AG04450 (cell line): Measurements from ENCODE around the gene SPTLC3. TPM values are rescaled to one million over a fixed set of nuclear protein-coding genes. Genes with fewer than 3 reads are reported as not detected.

Experiments used
- CTCF ChIA-PET: fragments of 300-600, 350-600 bp; formaldehyde crosslinking; extraction: SDS; loops from one replicate; lab custom pipeline; 2022; ENCODE audit warnings: antibody characterized with exemption, inconsistent platforms; lab: Charles Lee
- POLR2A ChIA-PET: fragments of 350-600 bp; formaldehyde crosslinking; extraction: SDS; loops from one replicate; lab custom pipeline; 2021; ENCODE audit warnings: antibody characterized with exemption, inconsistent platforms; lab: Yijun Ruan, JAX
- DNase-seq: peaks from one replicate; pipeline ENCODE4 v3.0.0-alpha.2; 2011; ENCODE audit warnings: low read depth, low spot score
- H3K27ac ChIP-seq: one replicate; pipeline ENCODE4 v1.5.1; 2012; ENCODE audit warnings: low read depth, low read length, control low read depth
- H3K27me3 ChIP-seq: one replicate; pipeline ENCODE4 v1.6.0; 2012; ENCODE audit warnings: low read length; ENCODE audit not compliant: control insufficient read depth, insufficient read depth
- H3K4me3 ChIP-seq: 2 replicates; pipeline ENCODE4 v1.5.1; 2011; ENCODE audit warnings: mild to moderate bottlenecking, low read depth, low read length, control low read depth
- H3K9me3 ChIP-seq: 2 replicates; pipeline ENCODE4 v1.5.1; 2012; ENCODE audit warnings: low read length; ENCODE audit not compliant: control insufficient read depth, insufficient read depth
- CTCF ChIP-seq: IDR thresholded peaks from 2 replicates; pipeline ENCODE4 v1.5.1; 2011; ENCODE audit warnings: low read depth, low read length, control low read depth, inconsistent platforms
- polyA plus RNA-seq: library from polyadenylated mRNA; depleted of rRNA; stranded (reverse); fragments of >200 nt; gene quantifications from 2 replicates; pipeline ENCODE4 v1.2.3, GENCODE V29; 2011

Gene SPTLC3
- polyA plus RNA-seq, 1 experiment: 2.8 TPM

DNA sequence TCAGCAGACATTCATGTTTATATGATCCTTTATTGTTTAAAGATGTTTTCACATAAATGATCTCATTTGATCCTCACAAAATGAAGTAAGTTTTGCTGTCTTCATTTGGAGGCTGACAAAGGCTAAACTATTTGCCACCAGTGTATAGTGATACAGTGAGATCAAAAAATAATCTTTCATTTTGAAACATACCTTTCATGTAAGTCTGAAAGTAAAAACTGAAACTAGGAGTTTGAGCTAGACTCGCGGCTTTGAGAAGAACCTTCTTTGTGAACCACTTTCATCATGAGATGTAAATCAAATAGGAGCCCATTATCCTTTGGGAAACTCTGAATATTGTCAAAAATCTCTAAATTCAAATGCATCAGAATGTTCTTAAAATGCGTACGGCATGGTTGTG lies 40.3 kb upstream of the SPTLC3 start:
- ChIA-PET POLR2A (no interaction called here), CTCF (interaction anchor here (0.9 to 13.6 kb wide), 11 partner anchors 10 to 820 kb away, joined by 3 to 589 read pairs (median 11); no protein-coding TSS in a partner anchor)
- peaks cover 11% of the 10 kb centered on the region for H3K27me3 ChIP-seq
- DNase-seq: no peak
- no peak overlapping the region for H3K4me3 ChIP-seq
- H3K27ac ChIP-seq: no peak overlapping the region
- H3K9me3 ChIP-seq: 0 out of 2 replicates have a peak, but pooled peaks cover 4% of the 10 kb centered on the region
- TF ChIP-seq CTCF: no peak

GRCh38 chr20:12969071-12969669 lies 39.6 kb upstream of the SPTLC3 start:
- H3K27me3 ChIP-seq: peaks cover 11% of the 10 kb centered on the region
- CTCF ChIA-PET: interaction anchor here (0.7 to 13.6 kb wide), 19 partner anchors 9 to 835 kb away, joined by 3 to 589 read pairs (median 9); no protein-coding TSS in a partner anchor
- H3K27ac ChIP-seq: no peak overlapping the region
- H3K4me3 ChIP-seq: no peak overlapping the region
- DNase-seq: no peak
- POLR2A ChIA-PET: no interaction called here
- 0 out of 2 replicates have a peak, but pooled peaks cover 4% of the 10 kb centered on the region for H3K9me3 ChIP-seq
- no peak for TF ChIP-seq CTCF

GRCh38 chr20:12970372-12970821 lies 38.4 kb upstream of the SPTLC3 start:
- peak; percentile 72 for TF ChIP-seq CTCF
- Histone ChIP-seq H3K9me3 (0 out of 2 replicates have a peak, but pooled peaks cover 4% of the 10 kb centered on the region), H3K27ac (no peak overlapping the region), H3K4me3 (no peak overlapping the region), H3K27me3 (peaks cover 11% of the 10 kb centered on the region)
- DNase-seq: peak; percentile 16
- ChIA-PET POLR2A (no interaction called here), CTCF (interaction anchor here (0.7 to 13.6 kb wide), 28 partner anchors 8 to 818 kb away, joined by 3 to 589 read pairs (median 4); no protein-coding TSS in a partner anchor)

GRCh38 chr20:12975833-12976608 lies 32.8 kb upstream of the SPTLC3 start:
- Histone ChIP-seq H3K9me3 (no peaks in the 10 kb centered on the region), H3K4me3 (no peak overlapping the region), H3K27me3 (no peaks in the 10 kb centered on the region), H3K27ac (no peak overlapping the region)
- CTCF ChIA-PET: interaction anchor here (0.6 to 2.7 kb wide), 8 partner anchors 9 to 144 kb away, joined by 3 to 7 read pairs (median 4); no protein-coding TSS in a partner anchor
- no peak for DNase-seq
- TF ChIP-seq CTCF: no peak
- POLR2A ChIA-PET: no interaction called here
